ENCODE measurements around the gene HTT. TPM values are rescaled to one million over a fixed set of nuclear protein-coding genes. Genes with fewer than 3 reads are reported as not detected.
A peak's percentile ranks its signal among the peaks of the same experiment; 100 is the strongest.

Gene HTT
- total RNA-seq, 2 donors from 2014 or later = 18.1 to 30.5 TPM

GRCh38 chr4:3054169-3054759 lies 20.2 kb upstream of the HTT start:
- no peaks in the 10 kb centered on the region for H3K4me1 ChIP-seq
- TF ChIP-seq CTCF (IDR thresholded peaks at IDR 0.05) = no peak
- H3K36me3 ChIP-seq = no peaks in the 10 kb centered on the region
- H3K27me3 ChIP-seq = no peaks in the 10 kb centered on the region
- peaks cover 0 to 10% of the 10 kb centered on the region in 2 donors for H3K9me3 ChIP-seq
- H3K27ac ChIP-seq = no peak overlapping the region
- no peak overlapping the region for H3K4me3 ChIP-seq
- no peak for DNase-seq (ENCODE audit: low spot score)

GRCh38 chr4:3059943-3060342 lies 14.5 kb upstream of the HTT start:
- H3K27ac ChIP-seq = no peak overlapping the region
- no peaks in the 10 kb centered on the region for H3K4me1 ChIP-seq
- H3K27me3 ChIP-seq = no peaks in the 10 kb centered on the region
- H3K36me3 ChIP-seq = no peaks in the 10 kb centered on the region
- H3K9me3 ChIP-seq = peaks cover 0 to 10% of the 10 kb centered on the region in 2 donors
- no peak for TF ChIP-seq CTCF (IDR thresholded peaks at IDR 0.05)
- no peak overlapping the region for H3K4me3 ChIP-seq
- no peak for DNase-seq (ENCODE audit: low spot score)

- H3K4me1 ChIP-seq = no peaks in the 10 kb centered on the region
- peaks cover 0 to 6% of the 10 kb centered on the region in 2 donors for H3K9me3 ChIP-seq
- H3K36me3 ChIP-seq = no peaks in the 10 kb centered on the region
- no peak for DNase-seq (ENCODE audit: low spot score)
- TF ChIP-seq CTCF (IDR thresholded peaks at IDR 0.05) = no peak
- no peak overlapping the region for H3K4me3 ChIP-seq
- H3K27me3 ChIP-seq = no peaks in the 10 kb centered on the region
- no peak overlapping the region for H3K27ac ChIP-seq
Observed at GRCh38 chr4:3060946-3061345, 13.5 kb upstream of the HTT start.

GRCh38 chr4:3062471-3062870 lies 12.0 kb upstream of the HTT start:
- no peak for TF ChIP-seq CTCF (IDR thresholded peaks at IDR 0.05)
- H3K4me1 ChIP-seq = no peaks in the 10 kb centered on the region
- no peaks in the 10 kb centered on the region for H3K9me3 ChIP-seq
- H3K36me3 ChIP-seq = no peaks in the 10 kb centered on the region
- no peaks in the 10 kb centered on the region for H3K27me3 ChIP-seq
- peak; percentile 7 for DNase-seq (ENCODE audit: low spot score)
- H3K4me3 ChIP-seq = no peak overlapping the region
- H3K27ac ChIP-seq = no peak overlapping the region

GRCh38 chr4:3065551-3065950 lies 8.9 kb upstream of the HTT start:
- Histone ChIP-seq H3K9me3 (no peaks in the 10 kb centered on the region), H3K4me1 (no peaks in the 10 kb centered on the region), H3K4me3 (no peak overlapping the region), H3K36me3 (no peaks in the 10 kb centered on the region), H3K27ac (no peak overlapping the region), H3K27me3 (no peaks in the 10 kb centered on the region)
- no peak for TF ChIP-seq CTCF (IDR thresholded peaks at IDR 0.05)
- no peak for DNase-seq (ENCODE audit: low spot score)

GRCh38 chr4:3066836-3067400 lies 7.6 kb upstream of the HTT start:
- Histone ChIP-seq H3K9me3 (no peaks in the 10 kb centered on the region), H3K4me3 (no peak overlapping the region), H3K4me1 (no peaks in the 10 kb centered on the region), H3K27ac (no peak overlapping the region), H3K36me3 (no peaks in the 10 kb centered on the region), H3K27me3 (no peaks in the 10 kb centered on the region)
- DNase-seq (ENCODE audit: low spot score) = no peak
- no peak for TF ChIP-seq CTCF (IDR thresholded peaks at IDR 0.05)
